Activated T-cell treated with anti-CD3 and anti-CD28 coated beads, Interleukin-2, amount 50 U/mL, for 1 hour (primary cell): ENCODE results near the gene PITPNM1.

Experiments used
- DNase-seq: peaks from one replicate; pipeline ENCODE4 v3.0.0-alpha.2; 2020

The PITPNM1 gene

GRCh38 chr11:67463186-67463585, 42.0 kb downstream of the PITPNM1 start:
- DNase-seq, result no peak

- DNase-seq, result no peak
Measured at GRCh38 chr11:67458266-67458665, 46.9 kb downstream of the PITPNM1 start.

- no peak for DNase-seq
Measured at GRCh38 chr11:67457453-67457852, 47.7 kb downstream of the PITPNM1 start.

- DNase-seq, result no peak
Measured at GRCh38 chr11:67456068-67456705, 49.0 kb downstream of the PITPNM1 start.

- no peak for DNase-seq
Measured at GRCh38 chr11:67455054-67455453, 50.1 kb downstream of the PITPNM1 start, which contains the start of gene CABP4. TSS of gene CABP4 (plus strand) at chr11:67455354. CDS start at chr11:67455424, 70 bp downstream.

GRCh38 chr11:67453816-67454732, 51.1 kb downstream of the PITPNM1 start:
- DNase-seq, result no peak

- no peak for DNase-seq
Measured at GRCh38 chr11:67452141-67452952, 52.8 kb downstream of the PITPNM1 start, which contains the start of gene GPR152. TSS of gene GPR152 (minus strand) at chr11:67452729. CDS start at chr11:67452724, 5 bp downstream.

GRCh38 chr11:67451658-67451976, 53.5 kb downstream of the PITPNM1 start:
- DNase-seq, result no peak

- no peak for DNase-seq
Measured at GRCh38 chr11:67450796-67451657, 54.1 kb downstream of the PITPNM1 start.

GRCh38 chr11:67449116-67449844, 55.9 kb downstream of the PITPNM1 start:
- DNase-seq, result no peak

GRCh38 chr11:67448220-67448609, 56.9 kb downstream of the PITPNM1 start:
- no peak for DNase-seq

- no peak for DNase-seq
Measured at GRCh38 chr11:67445515-67445914, 59.6 kb downstream of the PITPNM1 start.

- no peak for DNase-seq
Measured at GRCh38 chr11:67442504-67443404, 62.4 kb downstream of the PITPNM1 start.
